GM11168 (cell line): ENCODE data around the gene MBD5.

ENCODE experiments used
- in situ Hi-C: fragments of 300-500 bp; cut with MboI; formaldehyde crosslinking; loops from one replicate; pipeline ENCODE4 v1.12.0; 2022; ENCODE audit warnings: low sequenced_read_pairs; ENCODE audit not compliant: unreplicated experiment

The MBD5 gene

DNA sequence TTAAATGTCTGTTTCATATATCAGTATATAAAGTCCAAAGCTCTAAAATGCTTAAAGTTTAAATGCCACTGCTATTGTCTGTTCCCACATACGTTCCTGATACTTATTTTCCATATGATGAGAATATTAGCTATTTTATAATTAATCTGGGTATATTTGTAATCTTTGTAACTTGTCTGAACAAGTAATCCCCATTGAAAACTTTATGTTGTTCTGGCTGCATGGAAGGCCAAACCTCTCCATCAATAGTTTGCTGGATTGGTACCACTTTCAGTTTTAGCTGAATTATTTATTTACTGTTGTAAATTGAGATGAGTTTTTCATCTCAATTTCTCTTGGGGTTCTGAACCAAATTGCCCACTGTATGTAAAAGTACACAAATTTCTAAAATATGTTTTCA is 1.5 kb downstream of the MBD5 start:
- in situ Hi-C loops: no loop called here

DNA sequence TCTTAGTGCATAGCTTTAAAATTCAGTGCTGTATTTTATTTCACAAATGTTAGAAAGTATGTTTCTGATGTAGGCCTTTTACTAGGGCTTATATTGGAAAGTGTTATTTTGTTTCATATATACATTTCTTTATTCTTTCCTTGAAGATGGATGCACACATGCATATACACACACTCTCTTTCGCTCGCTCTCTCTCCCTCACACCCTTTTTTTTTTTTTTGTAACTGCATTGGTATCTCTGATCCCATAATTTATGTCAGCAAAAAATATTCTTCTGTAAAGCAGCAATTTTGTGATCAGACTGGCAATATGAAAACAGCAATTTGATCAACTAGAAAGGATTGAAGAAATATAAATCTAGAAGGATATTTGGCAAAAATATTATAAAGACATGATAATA is 2.0 kb downstream of the MBD5 start:
- in situ Hi-C loops: no loop called here

GRCh38 chr2:148023861-148024260 is 3.0 kb downstream of the MBD5 start:
- in situ Hi-C loops: no loop called here

DNA sequence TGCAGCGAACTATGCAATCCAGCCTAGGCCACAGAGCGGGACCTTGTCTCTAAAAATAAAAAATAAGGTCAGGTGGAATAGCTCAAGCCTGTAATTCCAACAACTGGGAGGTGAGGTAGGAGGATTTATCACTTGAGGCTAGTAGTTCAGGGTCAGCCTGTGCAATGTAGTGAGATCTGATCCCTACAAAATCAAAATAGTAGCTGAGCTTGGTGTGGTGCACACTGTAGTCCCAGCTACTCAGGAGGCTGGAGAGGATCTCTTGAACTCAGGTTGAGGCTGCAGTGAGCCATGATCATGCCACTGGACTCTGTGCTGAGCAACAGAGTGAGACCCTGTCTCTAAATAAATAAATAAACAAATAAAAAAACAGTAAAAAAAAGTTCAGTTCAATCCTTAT is 5.7 kb downstream of the MBD5 start:
- in situ Hi-C loops: no loop called here

DNA sequence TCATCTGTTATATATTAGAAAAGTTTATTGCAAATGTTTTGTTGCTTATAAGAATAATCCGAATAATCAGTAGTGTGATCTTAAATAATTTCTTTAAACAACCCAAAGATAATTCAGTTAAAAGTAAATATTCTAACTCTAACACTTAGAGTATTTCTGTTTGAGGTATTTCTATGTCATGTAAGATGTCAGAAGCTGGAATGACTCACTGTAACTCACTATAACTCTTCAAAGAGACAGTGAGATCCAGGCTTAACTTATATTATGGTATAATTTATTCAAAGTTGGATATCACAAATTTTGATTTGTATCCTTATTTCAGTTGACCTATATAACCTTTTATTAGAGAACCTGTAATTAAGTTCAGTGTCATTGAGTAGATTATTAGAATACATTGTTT is 6.9 kb downstream of the MBD5 start:
- in situ Hi-C loops: no loop called here

GRCh38 chr2:148028781-148029180 is 7.9 kb downstream of the MBD5 start:
- in situ Hi-C loops: no loop called here

DNA sequence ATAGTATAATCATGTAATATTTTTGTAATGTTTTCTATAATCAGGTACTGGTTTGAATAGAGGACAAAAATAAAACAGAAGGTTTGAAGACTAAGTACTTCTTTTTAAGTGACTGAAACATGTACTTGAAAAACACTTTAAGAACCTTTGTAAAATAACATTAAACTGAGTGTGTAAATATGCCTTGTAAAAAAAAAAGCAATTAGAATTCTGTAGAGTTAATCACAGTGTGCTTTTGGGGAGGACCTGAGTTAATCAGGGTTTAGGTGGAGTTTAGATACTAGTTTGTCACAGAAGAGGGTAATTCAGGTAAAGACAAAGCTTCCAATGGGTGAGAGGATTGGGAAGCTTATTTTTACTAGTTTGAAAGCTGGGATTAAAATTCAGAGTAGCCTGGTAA is 10.3 kb downstream of the MBD5 start:
- in situ Hi-C loops: no loop called here

DNA sequence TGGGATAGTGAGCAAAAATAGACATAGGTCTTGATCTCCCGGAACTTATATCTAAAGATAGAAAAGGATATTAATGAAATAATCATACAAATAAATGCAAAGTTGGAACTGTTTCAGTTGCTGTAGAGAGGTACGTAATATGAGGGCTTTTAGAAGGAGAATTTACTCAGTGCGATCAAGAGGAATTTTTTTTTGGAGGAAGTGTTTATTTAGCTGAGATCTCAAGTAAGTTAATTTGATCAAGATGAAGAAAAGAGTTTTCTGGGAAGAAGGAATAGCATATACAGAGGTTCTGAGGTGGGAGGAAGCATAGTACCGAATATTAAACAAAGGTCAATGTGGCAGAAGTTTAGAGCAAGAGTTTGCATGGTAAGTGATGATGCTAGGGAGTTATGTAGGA is 11.3 kb downstream of the MBD5 start:
- in situ Hi-C loops: no loop called here

DNA sequence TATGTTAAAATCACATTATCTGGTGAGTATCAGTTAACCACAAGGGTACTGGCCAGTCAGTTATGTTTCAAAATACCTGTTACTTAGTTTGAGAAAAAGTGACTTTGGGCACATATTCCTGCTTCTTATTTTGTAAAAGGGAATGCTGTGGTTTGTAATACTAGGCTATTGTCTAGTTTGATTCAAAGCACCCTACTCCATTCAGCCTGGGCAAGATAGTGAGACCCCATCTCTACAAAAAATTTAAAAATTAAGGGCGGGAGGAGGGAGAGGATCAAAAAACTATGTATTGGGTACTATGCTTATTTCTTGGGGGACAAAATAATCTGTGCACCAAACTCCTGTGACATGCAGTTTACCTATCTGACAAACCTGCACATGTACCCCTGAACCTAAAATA is 18.9 kb downstream of the MBD5 start:
- in situ Hi-C loops: no loop called here

- in situ Hi-C loops: no loop called here
Measured at GRCh38 chr2:148042219-148042618, 21.3 kb downstream of the MBD5 start.

DNA sequence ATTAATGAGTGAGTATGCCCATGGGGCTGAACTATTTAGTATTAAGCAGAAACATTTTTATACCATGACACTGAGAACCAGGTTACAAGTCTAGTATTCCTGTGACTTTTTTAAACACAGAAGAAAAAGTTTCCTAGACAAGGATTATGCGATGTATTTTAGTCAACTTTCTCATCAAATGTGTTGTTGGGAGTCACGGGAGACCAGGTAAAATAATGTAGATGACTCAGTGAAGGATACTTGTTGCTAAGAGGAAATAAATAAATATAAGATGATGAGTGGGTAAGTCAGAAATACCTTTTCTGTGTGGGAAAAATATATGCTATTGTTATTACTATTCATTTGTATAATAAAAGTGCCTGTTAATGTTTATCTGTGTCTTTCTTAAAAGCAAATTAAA is 23.4 kb downstream of the MBD5 start:
- in situ Hi-C loops: no loop called here

- in situ Hi-C loops: no loop called here
Measured at GRCh38 chr2:148046802-148047201, 25.9 kb downstream of the MBD5 start.

DNA sequence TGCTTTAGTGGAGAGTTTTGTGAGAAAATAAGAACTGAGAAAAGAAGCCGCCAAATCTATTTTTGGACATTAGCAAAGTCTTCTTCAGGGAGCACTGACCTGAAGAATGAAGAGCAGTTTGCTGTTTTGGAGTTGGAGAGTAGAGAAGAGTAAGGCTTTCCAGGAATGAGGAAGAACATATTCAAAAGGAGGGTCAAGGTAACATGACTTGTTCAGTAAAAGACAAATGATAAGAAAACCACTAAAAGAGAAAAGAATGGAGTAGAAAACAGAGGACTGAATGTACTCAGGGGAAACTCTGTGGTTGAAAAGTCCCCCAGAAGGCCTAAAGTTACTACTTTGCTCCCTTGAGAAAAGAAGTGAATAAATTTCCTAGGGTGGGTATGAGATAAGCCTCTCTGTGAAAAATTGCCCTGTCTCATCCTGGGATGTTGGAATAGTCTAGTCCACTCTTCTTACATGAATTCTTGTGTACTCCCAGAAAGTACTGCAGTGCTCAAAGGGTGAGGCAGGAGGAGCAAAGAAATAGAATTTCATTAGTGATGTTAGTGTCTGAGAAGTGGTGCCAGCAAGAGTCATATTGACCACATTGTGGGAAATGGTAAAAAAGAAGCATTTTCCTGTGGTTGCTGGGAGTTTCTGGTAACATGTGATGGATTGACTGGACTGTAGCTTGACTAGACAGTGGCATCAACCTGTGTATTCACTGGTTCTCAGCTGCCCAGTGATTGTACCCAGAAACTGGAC is 27.8 kb downstream of the MBD5 start:
- in situ Hi-C loops: no loop called here

DNA sequence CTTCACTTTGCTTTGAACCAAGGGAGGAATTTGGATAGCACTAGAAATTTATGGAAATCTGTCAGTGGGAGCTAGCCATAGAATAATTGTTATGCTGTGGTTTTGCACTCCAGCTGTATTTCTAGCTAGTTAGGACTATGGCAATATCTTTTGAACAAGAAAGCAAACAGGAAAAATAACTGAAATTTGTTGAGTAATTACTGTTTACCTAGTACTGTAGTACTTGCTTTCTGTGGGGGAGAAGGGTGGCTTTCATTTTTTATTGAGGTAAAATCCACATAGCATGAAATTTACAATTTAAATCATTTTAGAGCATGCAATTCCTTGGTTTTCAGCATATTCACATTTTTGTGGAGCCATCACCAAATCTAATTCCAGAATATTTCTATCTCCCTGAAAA is 28.4 kb downstream of the MBD5 start:
- in situ Hi-C loops: no loop called here

DNA sequence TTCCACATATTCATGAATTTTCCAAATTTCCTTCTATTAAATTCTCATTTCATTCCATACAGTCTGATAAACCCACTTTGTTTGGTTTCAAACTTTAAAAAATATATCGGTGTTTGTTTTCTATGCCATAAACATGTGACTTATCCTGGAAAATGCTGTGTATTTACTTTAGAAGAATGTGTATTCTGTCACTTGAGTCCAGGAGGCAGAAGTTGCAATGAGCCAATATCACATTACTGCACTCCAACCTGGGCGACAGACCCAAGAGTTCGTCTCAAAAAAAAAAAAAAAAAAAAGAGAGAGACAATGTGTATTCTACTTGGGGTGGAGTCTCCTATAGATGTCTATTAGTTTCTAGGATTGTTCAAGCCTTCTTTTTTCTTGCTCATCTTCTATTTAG is 31.8 kb downstream of the MBD5 start:
- in situ Hi-C loops: no loop called here

DNA sequence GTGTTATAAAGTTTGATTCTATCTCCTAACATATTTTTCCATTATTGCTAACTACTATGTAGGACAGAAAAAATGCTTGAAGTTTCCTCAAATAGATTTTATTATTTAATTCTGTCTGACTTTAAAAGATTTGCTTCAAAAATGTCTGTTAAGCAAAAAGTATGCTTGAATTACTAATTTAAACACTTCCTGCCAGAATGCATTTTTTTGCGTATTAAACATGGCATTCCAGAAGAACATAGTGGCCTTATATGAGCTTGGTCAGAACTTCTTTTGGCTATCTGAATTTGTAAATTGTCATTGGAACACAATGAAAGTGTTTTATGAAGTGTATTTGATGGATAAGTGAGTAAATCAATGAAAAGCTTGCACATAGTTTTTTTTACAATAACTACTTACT is 37.8 kb downstream of the MBD5 start:
- in situ Hi-C loops: no loop called here

DNA sequence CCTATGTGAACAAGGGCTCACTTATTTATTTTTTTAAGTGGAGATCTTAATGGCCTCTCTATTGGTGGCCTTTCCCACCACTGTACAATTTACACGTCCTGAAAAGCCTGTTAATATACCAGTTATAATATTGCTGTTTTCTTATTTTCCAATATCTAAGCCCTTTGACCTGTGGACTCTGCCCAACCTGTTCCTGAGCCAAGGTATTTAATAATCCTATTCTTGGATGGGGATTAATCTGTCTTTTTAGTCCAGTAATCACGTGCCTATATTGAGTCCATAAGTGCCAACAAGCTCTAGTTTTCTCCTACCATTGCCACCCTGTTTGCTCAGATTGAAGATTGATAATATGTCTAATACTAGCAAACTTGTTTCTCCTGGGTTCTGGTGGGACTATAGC is 42.7 kb downstream of the MBD5 start:
- in situ Hi-C loops: no loop called here

- in situ Hi-C loops: no loop called here
Measured at GRCh38 chr2:148065936-148066335, 45.0 kb downstream of the MBD5 start.

DNA sequence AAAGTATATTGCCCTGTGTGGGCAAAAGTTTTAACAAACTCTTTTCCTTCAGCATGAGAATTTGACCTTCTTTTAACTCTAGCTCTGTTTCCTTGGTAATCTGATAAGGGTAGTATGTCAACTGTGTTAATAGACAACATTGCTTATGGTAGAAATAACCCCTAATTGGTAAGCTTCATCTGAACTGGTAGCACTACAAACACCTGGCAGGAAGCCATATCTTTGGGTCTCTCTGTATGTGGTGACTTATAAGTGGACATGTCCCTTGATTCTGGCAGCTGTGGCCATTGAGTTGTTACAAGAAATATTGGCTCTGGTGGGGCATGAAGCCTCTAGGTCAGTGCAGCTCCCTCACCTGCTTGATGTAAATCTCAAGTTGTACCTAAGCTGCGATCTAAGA is 46.9 kb downstream of the MBD5 start:
- in situ Hi-C loops: no loop called here

DNA sequence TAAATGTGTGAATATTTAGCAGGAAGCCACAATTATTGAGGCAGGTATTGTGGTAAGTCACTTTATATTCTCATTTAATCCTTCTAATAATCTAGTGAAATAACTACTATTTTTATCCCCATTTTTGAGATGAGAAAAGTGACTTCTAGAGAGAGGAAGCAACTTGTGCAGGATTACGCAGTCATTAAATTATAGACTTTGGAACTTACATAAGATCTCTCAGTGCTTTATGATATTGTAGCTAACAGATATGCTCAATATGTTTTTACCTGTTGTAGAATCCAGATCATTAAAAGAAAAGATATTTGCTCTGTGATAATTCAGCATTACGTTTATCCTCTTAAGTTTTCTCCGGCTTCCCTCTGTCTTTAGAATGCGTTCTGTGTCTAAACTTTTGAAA is 50.5 kb downstream of the MBD5 start:
- in situ Hi-C loops: no loop called here

GRCh38 chr2:148096012-148096411 is 75.1 kb downstream of the MBD5 start:
- in situ Hi-C loops: no loop called here

GRCh38 chr2:148102641-148103040 is 81.8 kb downstream of the MBD5 start:
- in situ Hi-C loops: no loop called here

GRCh38 chr2:148103946-148104345 is 83.1 kb downstream of the MBD5 start:
- in situ Hi-C loops: no loop called here
